SU-DHL-6 (cell line): ENCODE results near the gene TACR1.

ENCODE experiments used
- EZH2phosphoT487 ChIP-seq: fragments of 200-600 bp; sonication (generic), shearing (Covaris generic); conservative IDR thresholded peaks from 2 replicates; pipeline ENCODE4 v1.6.1; 2018; ENCODE audit warnings: mild to moderate bottlenecking, antibody characterized with exemption, low read length, moderate library complexity, mixed read lengths
- TF ChIP-seq, protein P1 (sequence below): fragments of 200-600 bp; sonication (generic); IDR thresholded peaks from one replicate; pipeline ENCODE4 v1.5.1; 2017; ENCODE audit warnings: antibody characterized with exemption, mild to moderate bottlenecking, low read length, moderate library complexity; ENCODE audit not compliant: insufficient read depth, poor library complexity, severe bottlenecking

GRCh38 chr2:75088791-75089190 is 110.5 kb downstream of the TACR1 start:
- TF ChIP-seq, protein P1, sequence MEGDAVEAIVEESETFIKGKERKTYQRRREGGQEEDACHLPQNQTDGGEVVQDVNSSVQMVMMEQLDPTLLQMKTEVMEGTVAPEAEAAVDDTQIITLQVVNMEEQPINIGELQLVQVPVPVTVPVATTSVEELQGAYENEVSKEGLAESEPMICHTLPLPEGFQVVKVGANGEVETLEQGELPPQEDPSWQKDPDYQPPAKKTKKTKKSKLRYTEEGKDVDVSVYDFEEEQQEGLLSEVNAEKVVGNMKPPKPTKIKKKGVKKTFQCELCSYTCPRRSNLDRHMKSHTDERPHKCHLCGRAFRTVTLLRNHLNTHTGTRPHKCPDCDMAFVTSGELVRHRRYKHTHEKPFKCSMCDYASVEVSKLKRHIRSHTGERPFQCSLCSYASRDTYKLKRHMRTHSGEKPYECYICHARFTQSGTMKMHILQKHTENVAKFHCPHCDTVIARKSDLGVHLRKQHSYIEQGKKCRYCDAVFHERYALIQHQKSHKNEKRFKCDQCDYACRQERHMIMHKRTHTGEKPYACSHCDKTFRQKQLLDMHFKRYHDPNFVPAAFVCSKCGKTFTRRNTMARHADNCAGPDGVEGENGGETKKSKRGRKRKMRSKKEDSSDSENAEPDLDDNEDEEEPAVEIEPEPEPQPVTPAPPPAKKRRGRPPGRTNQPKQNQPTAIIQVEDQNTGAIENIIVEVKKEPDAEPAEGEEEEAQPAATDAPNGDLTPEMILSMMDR, result no peak
- TF ChIP-seq EZH2phosphoT487, result no peak
